GM04504 (cell line): Measurements from ENCODE around the gene RCC2.
A peak's percentile ranks its signal among the peaks of the same experiment; 100 is the strongest.
"Not testable (repeated sequence)": the region's sequence is repeated elsewhere in the genome, so short reads cannot be mapped to it uniquely, and the experiment has no call there.

Experiments used
- DNase-seq: peaks from one replicate; pipeline ENCODE4 v3.0.0-alpha.2; 2012; ENCODE audit warnings: low read depth

Gene RCC2

DNA sequence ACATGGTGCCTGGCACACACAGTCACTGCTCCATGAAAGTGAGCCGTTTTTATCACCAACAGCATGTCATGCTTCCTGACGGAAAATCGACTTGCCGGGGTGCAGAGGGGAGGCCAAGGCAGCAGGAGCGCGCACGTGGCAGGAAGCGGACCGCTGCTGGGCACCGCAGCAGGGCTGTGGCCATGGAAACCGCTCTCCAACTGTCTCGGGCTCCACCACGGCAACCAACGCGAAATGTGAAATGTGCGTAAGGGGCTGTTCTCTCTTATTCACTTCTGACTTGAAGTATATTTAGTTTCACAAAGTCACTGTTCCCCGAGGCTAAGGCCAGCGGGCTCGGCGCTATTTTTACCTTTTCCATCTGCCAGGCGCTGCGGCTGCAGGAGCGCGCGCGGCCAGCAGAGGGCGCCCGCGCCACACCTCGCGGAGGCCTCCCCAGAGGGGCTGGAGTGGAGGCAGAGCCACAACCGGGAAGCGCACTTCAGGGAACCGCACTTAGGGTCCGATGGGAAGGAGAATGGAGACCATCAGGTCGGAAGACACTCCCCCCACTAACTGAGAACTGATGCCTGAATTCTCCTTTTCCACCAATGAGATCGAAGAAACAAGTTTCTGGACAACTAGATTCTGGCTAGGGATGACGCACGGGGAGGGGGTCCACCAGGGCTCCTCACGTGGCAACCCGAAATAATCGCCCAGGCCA lies 19.7 kb downstream of the RCC2 start:
- DNase-seq = no peak

DNA sequence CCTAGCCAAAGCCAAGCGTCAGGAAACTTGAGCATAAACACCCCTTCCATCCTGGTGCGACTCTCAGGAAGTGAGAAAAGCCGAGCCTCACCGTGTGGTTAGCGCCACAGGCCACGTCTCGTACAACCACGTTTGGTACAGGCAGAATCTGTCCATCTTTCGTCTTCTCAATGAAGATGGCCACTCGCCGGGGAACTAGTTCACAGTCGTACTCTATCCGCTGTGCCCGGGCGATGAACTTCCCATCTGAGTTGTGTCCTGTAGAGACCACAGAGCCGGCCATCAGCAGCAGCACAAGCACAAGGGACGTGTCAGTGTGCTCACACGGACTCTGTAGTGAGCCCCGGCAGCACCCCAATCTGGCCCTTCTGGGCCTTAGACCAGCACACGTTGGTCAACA lies 23.1 kb downstream of the RCC2 start:
- DNase-seq = no peak

DNA sequence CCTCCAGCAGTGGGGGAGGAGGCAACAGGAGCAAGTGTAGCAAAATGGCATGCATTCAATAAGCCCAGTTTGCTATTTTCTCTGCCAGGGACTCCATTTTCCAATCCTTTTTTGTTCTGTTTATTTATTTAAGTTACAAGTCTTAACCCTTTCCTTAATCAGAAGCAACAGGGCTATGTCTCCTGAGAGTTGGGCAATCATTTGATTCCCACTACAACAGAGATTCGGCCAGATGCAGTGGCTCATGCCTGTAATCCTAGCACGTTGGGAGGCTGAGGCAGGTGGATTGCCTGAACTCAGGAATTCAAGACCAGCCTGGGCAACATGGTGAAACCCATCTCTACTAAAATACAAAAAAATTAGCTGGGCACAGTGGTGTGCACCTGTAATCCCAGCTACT lies 25.5 kb downstream of the RCC2 start:
- DNase-seq = no peak

DNA sequence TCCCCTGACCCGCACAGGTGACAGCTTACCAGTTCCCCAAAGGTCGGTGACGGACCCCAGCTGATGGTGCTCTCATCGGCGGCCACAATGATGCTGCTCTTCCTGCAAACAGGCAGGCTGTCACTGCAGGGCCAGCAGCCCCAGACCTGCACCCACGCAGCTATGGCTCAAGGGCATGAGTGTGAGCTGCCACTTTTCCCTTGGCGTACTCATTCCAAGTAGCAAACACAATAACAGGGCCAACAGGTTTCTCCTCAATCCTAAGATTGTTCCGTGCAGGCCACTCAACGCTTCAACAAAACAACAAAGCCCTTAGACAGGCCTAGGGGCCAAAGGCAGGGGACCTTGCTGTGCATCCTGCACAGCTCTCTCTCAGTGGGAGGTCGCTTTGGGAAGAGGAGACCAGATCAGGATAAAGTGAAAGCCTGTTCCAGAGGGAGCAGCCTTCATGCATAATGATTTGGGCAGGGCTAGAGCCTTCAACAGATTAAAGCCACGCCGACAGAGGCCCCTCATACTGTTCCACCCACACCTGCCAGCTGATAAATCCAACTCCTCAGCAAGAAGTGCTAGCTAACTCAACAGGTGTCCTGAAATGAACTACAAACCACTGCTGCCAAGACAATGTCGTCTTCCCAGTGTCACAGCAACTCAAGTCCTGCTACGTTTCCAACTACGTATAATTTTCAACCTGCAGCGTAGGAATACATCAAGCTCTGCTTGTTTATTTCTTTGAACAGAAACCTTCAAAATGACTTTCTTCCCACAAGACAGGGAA lies 27.2 kb downstream of the RCC2 start:
- no peak for DNase-seq

DNA sequence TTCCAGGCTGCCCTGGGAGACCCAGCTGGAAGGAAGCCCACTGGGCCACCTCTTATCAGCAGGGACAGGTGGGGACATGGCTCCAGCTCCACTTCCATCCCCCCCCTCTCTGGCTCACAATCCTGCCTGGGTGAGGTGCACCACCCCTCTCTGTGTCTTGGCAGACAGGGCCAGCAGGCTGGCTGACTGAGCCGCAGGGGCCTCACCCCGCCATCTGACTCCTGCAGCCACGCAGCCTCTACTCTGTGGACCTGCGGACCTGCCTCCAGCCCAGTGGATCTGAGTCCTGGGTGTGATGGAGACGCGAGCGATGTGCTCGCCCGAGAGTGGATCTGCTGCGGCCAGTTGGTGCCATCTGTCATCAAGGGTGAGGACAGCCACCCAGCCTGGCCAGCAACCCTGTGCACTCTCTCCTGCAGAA lies 30.1 kb downstream of the RCC2 start:
- DNase-seq = no peak

DNA sequence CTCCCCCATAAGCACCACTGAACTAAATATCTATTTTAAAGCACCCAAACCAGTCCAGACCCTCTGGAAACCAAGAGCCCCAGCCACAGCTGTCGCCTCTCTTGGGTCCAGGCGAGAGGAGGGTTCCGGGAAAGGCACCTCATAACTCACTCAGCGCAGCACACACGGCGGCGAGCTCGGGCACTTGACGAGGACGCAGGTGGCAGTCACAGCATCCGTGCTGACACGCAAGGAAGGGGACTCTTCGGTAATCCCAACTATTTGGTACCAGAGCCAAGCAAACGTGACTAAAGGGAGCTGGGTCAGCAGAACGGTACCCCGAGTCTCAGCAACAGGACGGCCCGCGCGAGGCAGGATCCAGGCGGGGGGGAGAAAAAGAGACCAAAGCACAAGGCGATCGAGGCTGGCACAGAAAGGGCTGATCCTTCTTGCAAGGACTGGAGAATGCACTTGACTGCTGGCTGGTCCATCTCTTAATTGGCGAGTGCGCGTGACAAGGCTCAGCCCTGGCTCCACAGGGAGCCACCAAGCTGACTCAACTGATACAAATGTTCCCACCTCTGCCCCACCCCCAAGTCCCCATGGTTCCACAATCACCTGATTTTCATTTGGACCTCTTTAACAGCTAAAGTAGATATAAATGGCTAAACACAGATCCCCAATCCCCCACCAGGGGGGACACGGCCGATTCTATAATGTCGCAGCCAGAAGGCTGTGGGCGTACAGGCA lies 31.5 kb downstream of the RCC2 start:
- DNase-seq = not testable (repeated sequence)

DNA sequence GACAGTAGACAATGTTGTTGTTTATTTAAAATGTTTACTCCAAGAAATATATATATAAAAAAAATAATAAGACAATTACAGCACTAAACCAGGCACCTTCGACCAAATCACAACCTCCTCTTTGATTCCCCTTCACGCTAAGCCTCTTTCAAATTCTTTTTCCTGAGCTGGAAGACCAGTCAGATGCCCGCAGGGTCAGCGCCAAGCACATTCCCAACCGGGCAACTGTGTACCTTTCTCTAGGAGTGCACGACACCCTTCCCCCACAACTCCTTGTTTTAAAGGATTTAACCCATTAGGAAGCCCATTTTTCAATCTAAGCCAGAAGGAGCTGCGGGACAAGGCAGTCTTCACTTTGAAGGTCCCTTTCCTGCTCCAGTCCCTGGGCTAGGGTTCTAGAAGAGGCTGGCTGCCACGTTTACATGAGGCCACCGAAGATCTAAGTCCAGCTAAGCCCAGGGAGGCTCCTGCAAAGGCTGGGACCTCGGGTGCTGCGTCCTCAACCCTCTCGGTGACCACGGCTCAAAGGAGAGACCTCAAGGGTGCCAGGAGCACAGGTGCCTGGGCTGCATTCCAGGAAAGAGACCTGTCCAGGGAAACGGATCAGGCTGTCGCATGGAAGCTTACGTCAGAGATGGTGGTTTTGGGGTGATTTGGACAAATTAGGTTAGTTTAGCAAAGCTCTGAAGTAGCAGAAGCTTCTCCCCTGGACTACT lies 32.6 kb downstream of the RCC2 start:
- DNase-seq = not testable (repeated sequence)

DNA sequence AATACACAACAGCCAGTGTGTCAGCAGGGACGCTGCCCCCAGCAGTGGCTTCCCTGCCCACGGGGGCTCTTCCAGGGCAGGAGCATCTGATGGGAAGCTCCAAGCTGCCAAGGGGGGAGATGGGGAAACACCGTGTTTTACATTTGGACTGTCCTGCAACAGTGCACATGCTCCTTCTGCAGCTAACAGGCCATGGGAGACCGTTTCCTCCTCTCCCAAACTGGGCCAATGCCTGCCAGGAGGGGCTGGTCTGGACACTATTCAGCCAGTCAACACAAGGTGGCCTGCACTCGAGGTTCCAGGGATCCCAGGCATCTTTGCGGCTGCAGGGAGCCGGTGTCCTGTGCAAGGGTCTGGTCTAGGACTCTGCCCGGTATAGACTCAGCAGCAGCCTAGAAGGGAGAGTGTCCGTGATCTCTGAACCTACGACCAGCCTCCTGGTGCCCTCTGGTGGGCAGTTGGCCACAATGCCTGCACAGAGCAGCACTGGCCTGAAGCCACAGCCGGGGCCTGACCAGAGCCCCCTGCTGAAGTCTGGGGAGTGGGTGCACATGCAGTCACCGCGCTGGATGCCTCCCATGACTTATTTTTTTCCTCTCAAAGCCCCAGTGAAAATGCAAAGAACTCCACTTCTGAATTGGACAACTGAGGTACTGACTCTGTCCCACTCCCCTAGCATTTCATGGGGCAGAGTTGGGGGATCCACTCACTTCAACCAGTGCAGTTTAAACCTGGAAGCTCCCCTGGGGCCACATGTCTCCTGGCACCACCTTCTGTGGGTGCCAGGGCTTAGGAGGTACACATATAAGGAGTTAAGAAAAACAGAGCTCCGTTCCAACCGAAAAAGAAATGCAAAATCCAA lies 33.3 kb downstream of the RCC2 start:
- peak; percentile 17 for DNase-seq

DNA sequence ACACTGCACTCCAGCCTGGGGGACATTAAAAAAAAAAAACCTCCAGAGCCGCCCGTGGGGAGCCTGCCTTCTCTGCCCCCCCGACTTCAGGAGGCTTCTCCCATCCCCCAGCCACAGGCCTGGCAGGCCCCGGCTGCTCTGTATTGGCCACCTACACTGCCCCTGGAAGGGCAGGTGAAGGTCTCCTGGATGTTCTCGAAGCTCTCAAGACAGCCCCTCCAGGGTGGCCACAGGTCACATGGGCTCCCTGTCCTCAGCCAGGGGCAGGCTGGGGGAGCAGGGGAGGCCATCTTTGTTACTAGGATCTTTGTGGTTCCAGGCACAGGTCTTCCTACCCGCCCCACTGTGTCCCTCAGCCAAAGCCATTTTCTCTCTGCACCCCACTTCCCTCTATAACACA lies 34.7 kb downstream of the RCC2 start:
- DNase-seq = no peak

DNA sequence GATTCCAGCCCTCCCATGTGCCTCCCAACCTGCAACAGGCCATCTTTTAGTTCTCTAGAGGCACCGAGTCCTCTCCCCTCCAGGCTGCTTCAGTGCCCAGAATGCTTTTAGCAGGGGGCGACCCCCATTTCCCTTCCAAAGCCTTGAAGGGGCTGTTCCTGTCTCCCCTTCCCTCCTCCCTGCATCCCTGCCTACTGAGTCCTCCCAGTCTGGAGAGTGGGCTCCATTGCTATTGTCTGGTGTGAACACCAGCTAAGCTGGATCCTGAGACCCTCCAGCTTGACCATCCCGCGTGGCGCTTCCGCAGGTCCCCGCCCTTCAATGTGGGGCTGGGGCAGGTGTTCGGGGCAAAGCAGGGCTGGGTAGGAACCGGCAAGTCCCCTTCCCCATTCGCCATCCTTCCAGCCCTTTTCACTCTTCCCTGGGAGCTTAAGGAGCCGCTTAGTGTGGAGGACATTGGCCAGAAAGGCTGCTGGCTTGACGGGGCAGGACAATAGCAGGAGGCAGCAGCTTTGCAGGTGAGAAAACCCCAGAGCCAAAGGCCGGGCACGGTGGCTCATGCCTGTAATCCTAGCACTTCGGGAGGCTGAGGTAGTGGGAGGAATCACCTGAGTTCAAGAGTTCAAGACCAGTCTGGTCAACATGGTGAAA lies 35.3 kb downstream of the RCC2 start:
- DNase-seq = no peak

DNA sequence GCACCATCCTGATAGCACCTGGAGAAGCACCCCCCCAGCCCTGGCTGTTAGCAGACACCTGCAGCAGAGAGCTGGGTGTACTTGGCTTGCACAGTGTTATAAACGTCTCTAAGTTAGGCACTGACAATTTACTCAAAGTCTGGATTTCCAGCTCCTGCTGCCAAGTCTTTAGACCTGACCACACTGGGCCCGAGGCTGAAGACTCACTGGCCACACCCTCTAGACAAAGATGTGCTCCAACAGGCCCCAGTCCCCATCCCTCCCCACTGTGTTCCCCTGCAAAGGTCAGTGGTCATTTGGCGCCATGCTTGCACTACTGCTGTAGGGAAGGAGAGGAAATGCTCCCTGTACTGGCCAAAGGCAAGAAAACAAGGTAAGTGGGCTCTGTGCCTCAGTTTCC lies 36.4 kb downstream of the RCC2 start:
- DNase-seq = no peak

DNA sequence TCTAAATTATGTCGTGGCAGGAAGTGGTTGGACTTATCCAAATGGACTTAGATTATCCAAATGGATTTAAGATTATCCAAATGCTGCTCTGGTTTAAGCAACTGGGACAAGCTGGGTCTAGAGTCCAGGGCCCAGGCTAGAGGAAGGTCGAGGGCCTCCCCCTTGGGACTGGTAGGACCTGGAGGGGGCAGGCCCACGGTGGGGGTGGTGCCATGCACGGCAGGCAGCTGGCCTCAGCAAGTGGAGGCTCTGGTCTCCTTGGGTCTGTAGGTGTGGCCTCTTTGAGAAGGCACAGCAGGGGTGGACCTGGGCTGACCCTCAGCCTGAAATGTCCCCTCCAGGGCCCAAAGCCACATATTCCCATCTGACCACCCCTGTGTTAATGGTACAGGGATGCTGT lies 37.6 kb downstream of the RCC2 start:
- DNase-seq = no peak

DNA sequence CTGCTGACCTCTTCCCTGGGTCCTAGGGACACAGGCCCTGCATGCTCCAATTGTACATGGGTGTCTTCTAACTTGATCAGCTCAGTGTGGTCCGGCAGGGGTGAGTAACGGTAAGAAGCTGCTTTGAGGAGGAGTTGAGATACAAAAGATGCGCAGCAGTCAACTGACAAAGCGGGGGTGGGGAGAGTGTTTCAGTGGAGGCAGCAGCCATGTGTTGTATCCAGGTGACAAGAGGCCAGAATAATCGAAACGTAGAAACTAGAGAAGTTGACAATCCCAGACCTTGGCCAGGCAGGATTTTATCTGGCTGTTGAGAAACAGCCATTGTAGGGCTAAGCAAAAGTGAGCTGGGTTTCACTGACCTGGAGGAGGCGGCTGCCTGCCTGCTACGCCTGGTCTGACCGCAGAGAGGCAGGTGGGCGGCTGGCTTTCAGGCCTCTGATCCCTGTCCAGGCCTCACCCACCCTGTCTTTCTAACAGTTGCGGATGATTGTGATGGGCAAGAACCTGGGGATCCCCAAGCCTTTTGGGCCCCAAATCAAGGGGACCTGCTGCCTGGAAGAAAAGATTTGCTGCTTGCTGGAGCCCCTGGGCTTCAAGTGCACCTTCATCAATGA lies 38.6 kb downstream of the RCC2 start:
- no peak for DNase-seq

DNA sequence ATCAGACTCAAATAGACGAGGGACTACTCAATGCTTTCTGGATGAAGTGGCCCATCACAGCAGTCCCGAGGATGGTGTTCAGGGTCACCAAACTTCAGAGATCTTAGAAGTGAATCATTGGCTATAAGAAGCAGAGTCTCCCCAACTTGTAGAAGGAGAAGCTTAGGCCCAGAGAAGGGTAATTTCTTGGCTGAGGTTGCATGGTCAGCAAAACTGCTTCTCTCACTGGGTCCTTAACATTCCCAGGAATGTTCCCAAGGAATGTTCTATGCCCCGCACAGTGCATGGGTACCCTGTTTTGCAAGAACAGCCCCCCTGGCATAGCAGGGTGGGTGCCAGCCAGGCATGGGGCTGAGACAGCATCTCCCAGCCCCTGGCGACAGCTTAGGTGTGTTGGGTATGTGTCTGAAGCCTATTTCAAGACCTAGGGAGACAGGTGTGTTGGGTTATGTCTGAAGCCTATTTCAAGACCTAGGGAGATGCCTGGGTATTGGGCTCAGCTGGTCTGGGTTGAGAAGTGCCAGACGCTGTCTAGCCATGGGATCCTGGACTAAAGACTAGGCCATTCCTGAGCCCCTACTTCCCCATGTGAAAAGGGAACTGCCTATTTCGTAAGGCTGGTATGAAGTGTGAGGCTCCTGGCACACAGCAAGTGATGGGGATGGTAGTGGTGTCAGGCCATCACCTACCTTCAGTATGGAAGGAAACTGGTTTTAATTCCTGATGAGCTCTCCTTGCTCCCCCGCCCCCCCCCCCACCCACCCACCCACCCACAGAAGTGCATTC lies 41.4 kb downstream of the RCC2 start:
- no peak for DNase-seq

DNA sequence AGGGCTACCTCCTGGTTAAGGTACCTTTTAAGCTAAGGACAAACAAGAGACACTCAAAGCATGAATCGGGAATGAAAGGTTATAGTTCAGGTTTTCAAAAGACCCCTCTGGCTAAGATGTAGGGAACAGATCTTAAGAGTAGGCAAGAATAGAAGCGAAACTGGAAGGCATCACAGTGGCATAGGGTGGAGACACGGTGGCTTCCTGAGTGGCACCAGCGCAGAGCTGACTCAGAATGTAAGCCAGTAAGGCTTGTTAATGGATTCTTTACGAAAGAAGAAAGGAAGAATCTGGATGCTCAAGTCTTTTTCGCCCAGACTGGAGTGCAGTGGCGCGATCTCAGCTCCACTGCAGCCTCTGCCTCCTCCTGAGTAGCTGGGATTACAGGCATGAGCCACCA lies 46.2 kb downstream of the RCC2 start:
- no peak for DNase-seq

DNA sequence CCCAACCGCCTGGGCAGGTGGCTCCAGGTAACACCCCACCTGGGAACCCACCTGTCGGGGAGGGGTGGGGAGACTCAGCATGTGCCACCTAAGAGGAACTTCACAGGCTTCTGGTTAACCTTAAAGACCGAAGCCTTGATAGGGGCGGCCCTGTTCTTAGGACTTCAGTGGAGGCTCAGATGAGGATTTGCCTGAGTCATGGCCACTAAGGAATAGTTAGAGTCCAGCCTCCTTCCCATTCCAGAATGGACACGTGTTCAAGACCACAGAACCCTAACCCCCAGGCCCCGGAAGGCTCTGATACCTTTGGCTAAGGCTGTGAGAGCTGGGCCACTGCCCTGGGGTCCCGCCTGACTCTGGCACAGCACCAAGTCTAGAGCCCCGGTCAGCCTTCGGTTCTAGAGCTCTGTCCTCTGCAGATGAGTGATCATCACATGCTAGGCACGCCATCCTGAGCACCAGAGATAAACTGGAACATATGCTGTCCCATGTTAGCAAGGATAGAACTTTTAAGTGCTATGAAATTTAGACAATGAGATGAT lies 47.2 kb downstream of the RCC2 start:
- DNase-seq = no peak

DNA sequence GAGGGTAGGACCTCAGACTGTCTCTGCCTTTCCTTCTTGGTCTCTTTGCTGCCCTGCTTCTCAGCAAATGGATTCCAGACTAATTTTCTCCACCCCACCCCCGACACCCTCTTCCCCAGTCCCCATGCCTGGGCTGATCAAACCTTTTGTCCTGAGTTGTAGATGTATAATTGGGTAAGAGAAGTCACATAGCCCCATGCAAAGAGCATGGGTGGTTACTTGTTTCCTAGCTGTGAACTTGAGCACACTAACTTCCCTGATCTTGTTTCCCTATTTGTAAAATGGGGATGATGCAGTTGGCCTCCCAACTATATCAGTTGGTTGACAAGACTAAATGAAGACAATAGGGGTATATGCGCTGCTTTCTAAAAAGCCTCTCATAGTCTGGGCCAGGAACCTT lies 58.3 kb downstream of the RCC2 start:
- no peak for DNase-seq

DNA sequence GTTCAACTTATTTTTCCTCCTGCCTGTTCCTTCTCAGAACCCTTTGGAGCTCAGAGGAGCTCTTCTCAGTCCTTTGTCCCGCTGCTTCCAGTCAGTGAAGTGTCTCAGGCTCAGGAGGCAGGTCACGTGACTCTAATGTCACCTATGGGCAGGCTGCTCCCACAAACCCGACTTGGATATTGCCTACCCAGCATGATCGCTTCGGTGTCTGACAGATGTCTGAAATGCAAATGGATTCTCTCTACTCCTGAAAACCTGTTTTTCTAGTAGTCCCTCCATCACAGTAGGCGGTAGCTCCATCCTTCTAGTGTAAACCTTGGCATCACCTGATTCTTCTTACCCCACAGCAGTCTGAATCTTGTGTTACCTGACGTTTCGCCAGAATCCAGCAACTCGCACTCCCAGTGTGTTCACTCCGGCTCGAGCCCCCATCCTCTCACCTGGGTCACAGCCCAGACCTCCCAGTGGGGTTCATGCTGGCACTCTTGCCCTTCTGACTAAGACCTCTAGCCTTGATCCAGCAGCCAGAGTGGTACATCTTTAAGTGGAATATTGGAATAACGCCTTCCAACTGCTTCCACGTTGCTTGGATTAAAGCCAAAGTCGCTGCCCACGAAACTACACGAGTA lies 62.0 kb downstream of the RCC2 start:
- DNase-seq = no peak

DNA sequence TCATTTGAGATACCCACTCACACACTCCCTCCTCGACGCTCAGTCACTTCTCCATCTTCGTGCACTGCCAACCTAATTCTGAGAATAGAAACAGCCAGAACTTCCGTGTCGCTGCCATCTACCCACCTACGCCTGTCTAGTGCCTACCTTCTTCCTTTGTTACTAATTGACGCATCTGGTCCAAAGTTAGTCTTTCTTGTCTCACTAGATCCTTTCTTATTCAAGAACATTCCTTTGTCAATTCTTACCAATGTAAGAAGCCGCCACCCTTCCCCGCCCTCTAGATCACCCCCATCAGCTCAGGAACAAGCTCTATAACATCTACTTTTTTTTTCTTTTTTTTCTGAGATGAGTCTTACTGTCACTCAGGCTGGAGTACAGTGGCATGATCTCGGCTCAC lies 63.8 kb downstream of the RCC2 start:
- DNase-seq = no peak
